OCI-LY3 (cell line): ENCODE data around the gene MRPL1.

ENCODE experiments used
- H2AFZ ChIP-seq: fragments of 200-600, 300-600 bp; shearing (Covaris generic); 2 replicates; pipeline ENCODE4 v1.6.0; 2014; ENCODE audit warnings: antibody characterized with exemption, low read depth, low read length
- H3K27ac ChIP-seq: fragments of 200-600, 300-600 bp; sonication (generic); 2 replicates; pipeline ENCODE4 v1.5.1; 2014; ENCODE audit warnings: mild to moderate bottlenecking, low read length, moderate library complexity, mixed read lengths
- H3K27me3 ChIP-seq: fragments of 200-600, 300-600 bp; sonication (generic); 2 replicates; pipeline ENCODE4 v1.6.1; 2014; ENCODE audit warnings: low read depth, low read length, mixed read lengths
- H3K36me3 ChIP-seq: fragments of 200-600, 300-600 bp; sonication (generic); replicated peaks from 2 replicates; pipeline ENCODE3; 2014; ENCODE audit warnings: low read depth, low read length, mixed read lengths
- H3K4me1 ChIP-seq: fragments of 300-600, 200-600 bp; sonication (generic); 2 replicates; pipeline ENCODE4 v1.6.1; 2014; ENCODE audit warnings: low read length, mixed read lengths
- H3K4me2 ChIP-seq: fragments of 200-600, 300-600 bp; sonication (generic); 2 replicates; pipeline ENCODE4 v1.6.1; 2014; ENCODE audit warnings: low read length, mixed read lengths
- H3K4me3 ChIP-seq: fragments of 300-600, 200-600 bp; sonication (generic); 2 replicates; pipeline ENCODE4 v1.5.1; 2014; ENCODE audit warnings: antibody characterized with exemption, mild to moderate bottlenecking, low read length, moderate library complexity
- H3K79me2 ChIP-seq: fragments of 300-600, 200-600 bp; shearing (Covaris generic); 2 replicates; pipeline ENCODE4 v1.6.1; 2014; ENCODE audit warnings: mild to moderate bottlenecking, low read length, mixed read lengths
- H3K9ac ChIP-seq: fragments of 300-600, 200-600 bp; shearing (Covaris generic); 2 replicates; pipeline ENCODE4 v1.6.0; 2014; ENCODE audit warnings: mild to moderate bottlenecking, low read length, moderate library complexity
- H3K9me3 ChIP-seq: fragments of 200-600, 300-600 bp; shearing (Covaris generic); 2 replicates; pipeline ENCODE4 v1.6.1; 2014; ENCODE audit warnings: low read length, mixed read lengths; ENCODE audit not compliant: insufficient read depth
- H4K20me1 ChIP-seq: fragments of 200-600, 300-600 bp; sonication (generic); 2 replicates; pipeline ENCODE4 v1.6.1; 2016; ENCODE audit warnings: low read length, mixed read lengths; ENCODE audit not compliant: insufficient read depth
- CTCF ChIP-seq: fragments of 200-600, 300-600 bp; sonication (generic); IDR thresholded peaks from 2 replicates; pipeline ENCODE4 v1.5.1; 2014; ENCODE audit warnings: antibody characterized with exemption, low read length, low read depth
- EZH2phosphoT487 ChIP-seq: fragments of 200-600 bp; shearing (Covaris generic); IDR thresholded peaks from 2 replicates; pipeline ENCODE4 v1.6.1; 2018; ENCODE audit warnings: antibody characterized with exemption, mixed run types, low read depth

Gene MRPL1

GRCh38 chr4:77844363-77844762, 18.3 kb upstream of the MRPL1 start:
- H3K27me3 ChIP-seq = no peaks in the 10 kb centered on the region
- no peak overlapping the region for H3K4me3 ChIP-seq
- H4K20me1 ChIP-seq = no peaks in the 10 kb centered on the region
- no peak overlapping the region for H2AFZ ChIP-seq
- TF ChIP-seq EZH2phosphoT487 (no peak), CTCF (no peak)
- H3K4me1 ChIP-seq = no peaks in the 10 kb centered on the region
- no peaks in the 10 kb centered on the region for H3K79me2 ChIP-seq
- no peak overlapping the region for H3K27ac ChIP-seq
- no peaks in the 10 kb centered on the region for H3K9me3 ChIP-seq
- H3K36me3 ChIP-seq = no peaks in the 10 kb centered on the region
- no peak overlapping the region for H3K9ac ChIP-seq
- no peak overlapping the region for H3K4me2 ChIP-seq

GRCh38 chr4:77845400-77845799, 17.2 kb upstream of the MRPL1 start:
- Histone ChIP-seq H3K36me3 (no peaks in the 10 kb centered on the region), H3K79me2 (no peaks in the 10 kb centered on the region), H3K27ac (no peak overlapping the region), H3K4me2 (no peak overlapping the region), H3K4me1 (no peaks in the 10 kb centered on the region), H3K4me3 (no peak overlapping the region), H4K20me1 (no peaks in the 10 kb centered on the region), H3K9ac (no peak overlapping the region), H3K9me3 (no peaks in the 10 kb centered on the region), H2AFZ (no peak overlapping the region), H3K27me3 (no peaks in the 10 kb centered on the region)
- TF ChIP-seq CTCF (no peak), EZH2phosphoT487 (no peak)

GRCh38 chr4:77845929-77846328, 16.7 kb upstream of the MRPL1 start:
- no peak overlapping the region for H2AFZ ChIP-seq
- no peaks in the 10 kb centered on the region for H3K4me1 ChIP-seq
- H3K9ac ChIP-seq = no peak overlapping the region
- no peaks in the 10 kb centered on the region for H4K20me1 ChIP-seq
- H3K9me3 ChIP-seq = no peaks in the 10 kb centered on the region
- H3K4me3 ChIP-seq = no peak overlapping the region
- no peaks in the 10 kb centered on the region for H3K36me3 ChIP-seq
- H3K4me2 ChIP-seq = no peak overlapping the region
- H3K27ac ChIP-seq = no peak overlapping the region
- H3K79me2 ChIP-seq = no peaks in the 10 kb centered on the region
- H3K27me3 ChIP-seq = no peaks in the 10 kb centered on the region
- TF ChIP-seq EZH2phosphoT487 (no peak), CTCF (no peak)

- Histone ChIP-seq H3K4me1 (no peaks in the 10 kb centered on the region), H3K79me2 (no peaks in the 10 kb centered on the region), H2AFZ (no peak overlapping the region), H3K4me2 (no peak overlapping the region), H3K9ac (no peak overlapping the region), H3K9me3 (no peaks in the 10 kb centered on the region), H3K27me3 (no peaks in the 10 kb centered on the region), H3K4me3 (no peak overlapping the region), H4K20me1 (no peaks in the 10 kb centered on the region), H3K27ac (no peak overlapping the region), H3K36me3 (no peaks in the 10 kb centered on the region)
- TF ChIP-seq CTCF (no peak), EZH2phosphoT487 (no peak)
Observed at GRCh38 chr4:77848508-77848907, 14.1 kb upstream of the MRPL1 start.
